Loucy (cell line): ENCODE measurements around the gene CD46.

Experiments used
- EZH2phosphoT487 ChIP-seq: fragments of 200-600 bp; IDR thresholded peaks from 2 replicates; pipeline ENCODE4 v1.6.1; 2018; ENCODE audit warnings: antibody characterized with exemption, mild to moderate bottlenecking, moderate library complexity, borderline replicate concordance
- TF ChIP-seq, protein P1 (sequence below): fragments of 200-600 bp; sonication (generic); conservative IDR thresholded peaks from 2 replicates; pipeline ENCODE4 v1.5.1; 2014; ENCODE audit warnings: mild to moderate bottlenecking, antibody characterized with exemption, low read length

DNA sequence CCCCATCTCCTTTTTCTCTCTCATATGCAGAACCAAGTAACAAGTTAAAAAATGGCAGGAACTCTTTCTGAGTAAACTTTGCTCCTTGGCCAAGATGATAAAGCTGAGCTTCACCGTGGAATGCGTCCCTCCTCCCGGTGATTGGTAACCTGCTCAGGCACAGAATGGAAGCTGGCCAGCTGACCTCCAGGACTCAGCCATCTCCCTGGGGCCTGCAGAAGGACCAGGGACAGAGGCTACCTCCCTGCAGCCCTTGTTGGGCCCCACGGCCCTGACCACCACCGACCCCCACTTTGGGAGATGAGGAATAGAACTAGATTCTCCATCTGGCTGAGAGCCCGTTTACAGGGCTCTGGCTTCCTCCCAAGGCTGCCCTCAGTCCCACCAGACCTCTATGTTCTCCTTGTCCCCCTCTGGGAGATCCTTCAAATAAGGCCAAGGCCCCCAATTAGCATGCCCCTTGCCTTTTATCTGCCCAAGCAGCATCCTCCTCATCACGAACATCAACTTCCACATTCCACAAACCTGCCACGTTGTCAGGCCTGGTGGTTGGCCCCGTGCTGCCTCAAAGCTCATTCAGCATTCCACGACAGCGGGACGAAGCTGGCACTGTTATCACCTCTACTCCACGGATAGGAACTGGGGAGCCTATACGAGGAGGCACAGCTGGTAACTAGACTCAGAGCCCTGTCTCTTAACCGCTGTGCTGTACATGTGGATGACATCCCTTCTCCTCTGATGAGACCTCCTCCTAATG lies 84.9 kb downstream of the CD46 start:
- TF ChIP-seq, protein P1, sequence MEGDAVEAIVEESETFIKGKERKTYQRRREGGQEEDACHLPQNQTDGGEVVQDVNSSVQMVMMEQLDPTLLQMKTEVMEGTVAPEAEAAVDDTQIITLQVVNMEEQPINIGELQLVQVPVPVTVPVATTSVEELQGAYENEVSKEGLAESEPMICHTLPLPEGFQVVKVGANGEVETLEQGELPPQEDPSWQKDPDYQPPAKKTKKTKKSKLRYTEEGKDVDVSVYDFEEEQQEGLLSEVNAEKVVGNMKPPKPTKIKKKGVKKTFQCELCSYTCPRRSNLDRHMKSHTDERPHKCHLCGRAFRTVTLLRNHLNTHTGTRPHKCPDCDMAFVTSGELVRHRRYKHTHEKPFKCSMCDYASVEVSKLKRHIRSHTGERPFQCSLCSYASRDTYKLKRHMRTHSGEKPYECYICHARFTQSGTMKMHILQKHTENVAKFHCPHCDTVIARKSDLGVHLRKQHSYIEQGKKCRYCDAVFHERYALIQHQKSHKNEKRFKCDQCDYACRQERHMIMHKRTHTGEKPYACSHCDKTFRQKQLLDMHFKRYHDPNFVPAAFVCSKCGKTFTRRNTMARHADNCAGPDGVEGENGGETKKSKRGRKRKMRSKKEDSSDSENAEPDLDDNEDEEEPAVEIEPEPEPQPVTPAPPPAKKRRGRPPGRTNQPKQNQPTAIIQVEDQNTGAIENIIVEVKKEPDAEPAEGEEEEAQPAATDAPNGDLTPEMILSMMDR = no peak
- no peak for TF ChIP-seq EZH2phosphoT487
